IMR-90 (cell line): Measurements from ENCODE around the gene YEATS4. TPM values are rescaled to one million over a fixed set of nuclear protein-coding genes. Genes with fewer than 3 reads are reported as not detected.

Source experiments
- ATAC-seq: fragments of 200-7000 bp; cut with Tn5 transposase; 2 replicates; pipeline ENCODE4 v1.9.1; 2020; ENCODE audit warnings: low read depth, mild to moderate bottlenecking, moderate library complexity
- BruUV-seq: library from RNA; stranded (reverse); fragments of 400-500 nt; replicated peaks from 2 replicates; lab custom pipeline; 2021; lab: Mats Ljungman, UMichigan
- CTCF ChIA-PET: fragments of 300-600 bp; formaldehyde crosslinking; extraction: SDS; loops from one replicate; lab custom pipeline; 2021; ENCODE audit warnings: antibody characterized with exemption; lab: Yijun Ruan, JAX
- POLR2A ChIA-PET: fragments of 300-600 bp; sonication (Branson Sonifier 250); formaldehyde crosslinking; loops from one replicate; lab custom pipeline; 2022; ENCODE audit warnings: antibody characterized with exemption; ENCODE audit not compliant: unreplicated experiment; lab: Charles Lee
- DNase-seq: peaks from one replicate; pipeline ENCODE4 v3.0.0; 2013
- H2AFZ ChIP-seq: replicated peaks from 2 replicates; pipeline ENCODE3; 2013; ENCODE audit warnings: low read length, mild to moderate bottlenecking; ENCODE audit not compliant: poor library complexity
- H2AK5ac ChIP-seq: 2 replicates; pipeline ENCODE4 v1.6.1; 2013; ENCODE audit warnings: low read depth, low read length, inconsistent platforms
- H2AK9ac ChIP-seq: replicated peaks from 2 replicates; pipeline ENCODE3; 2013; ENCODE audit warnings: mild to moderate bottlenecking, low read depth, low read length, moderate library complexity; ENCODE audit not compliant: poor library complexity
- H2BK120ac ChIP-seq: 2 replicates; pipeline ENCODE4 v1.6.1; 2013; ENCODE audit warnings: low read depth, low read length, inconsistent platforms
- H2BK15ac ChIP-seq: 3 replicates; pipeline ENCODE4 v1.6.1; 2013; ENCODE audit warnings: low read depth, low read length, inconsistent platforms
- H2BK20ac ChIP-seq: 2 replicates; pipeline ENCODE4 v1.6.1; 2013; ENCODE audit warnings: low read depth, mild to moderate bottlenecking, inconsistent platforms, low read length, moderate library complexity
- H2BK5ac ChIP-seq: 2 replicates; pipeline ENCODE4 v1.6.1; 2013; ENCODE audit warnings: mild to moderate bottlenecking, low read depth, low read length, inconsistent platforms; ENCODE audit not compliant: poor library complexity, severe bottlenecking
- H3K14ac ChIP-seq: replicated peaks from 2 replicates; pipeline ENCODE4 v1.6.1; 2013; ENCODE audit warnings: low read depth, low read length, inconsistent platforms
- H3K18ac ChIP-seq: 2 replicates; pipeline ENCODE4 v1.6.1; 2013; ENCODE audit warnings: low read depth, low read length, control low read depth
- H3K23ac ChIP-seq: 2 replicates; pipeline ENCODE4 v1.6.1; 2013; ENCODE audit warnings: low read depth, low read length, inconsistent platforms
- H3K27ac ChIP-seq: 2 replicates; pipeline ENCODE4 v1.5.1; 2013; ENCODE audit warnings: mild to moderate bottlenecking, control low read depth, low read length; ENCODE audit not compliant: insufficient read depth
- H3K27me3 ChIP-seq: 2 replicates; pipeline ENCODE4 v1.6.1; 2013; ENCODE audit warnings: low read length; ENCODE audit not compliant: control insufficient read depth, insufficient read depth
- H3K36me3 ChIP-seq: 2 replicates; pipeline ENCODE4 v1.6.1; 2013; ENCODE audit warnings: low read length, mixed read lengths; ENCODE audit not compliant: control insufficient read depth, insufficient read depth
- H3K4ac ChIP-seq: 2 replicates; pipeline ENCODE4 v1.6.1; 2013; ENCODE audit warnings: low read depth, low read length, inconsistent platforms
- H3K4me1 ChIP-seq: 2 replicates; pipeline ENCODE4 v1.6.1; 2013; ENCODE audit warnings: low read length, mixed read lengths; ENCODE audit not compliant: control insufficient read depth, insufficient read depth
- H3K4me2 ChIP-seq: 2 replicates; pipeline ENCODE4 v1.6.1; 2013; ENCODE audit warnings: low read depth, mild to moderate bottlenecking, control low read depth, low read length, moderate library complexity
- H3K4me3 ChIP-seq: 2 replicates; pipeline ENCODE4 v1.5.1; 2013; ENCODE audit warnings: low read depth, mild to moderate bottlenecking, control low read depth, low read length, moderate library complexity; ENCODE audit not compliant: insufficient read depth
- H3K56ac ChIP-seq: 2 replicates; pipeline ENCODE4 v1.6.1; 2013; ENCODE audit warnings: low read length, inconsistent platforms; ENCODE audit not compliant: insufficient read depth; ENCODE audit errors: extremely low read depth
- H3K79me1 ChIP-seq, 2 experiments: 2 replicates each; pipeline ENCODE4 v1.6.1; 2013; ENCODE audit warnings: low read length in 2 of 2, inconsistent platforms in 1 of 2, low read depth in 1 of 2
- H3K9ac ChIP-seq: 2 replicates; pipeline ENCODE4 v1.6.1; 2013; ENCODE audit warnings: low read depth, low read length, control low read depth
- H3K9me1 ChIP-seq: 2 replicates; pipeline ENCODE4 v1.6.1; 2013; ENCODE audit warnings: low read length, inconsistent platforms; ENCODE audit not compliant: insufficient read depth
- H3K9me3 ChIP-seq: 2 replicates; pipeline ENCODE4 v1.6.1; 2013; ENCODE audit warnings: low read length; ENCODE audit not compliant: control insufficient read depth, insufficient read depth
- H4K20me1 ChIP-seq: 2 replicates; pipeline ENCODE4 v1.6.1; 2013; ENCODE audit warnings: low read length, inconsistent platforms; ENCODE audit not compliant: insufficient read depth
- H4K5ac ChIP-seq: 2 replicates; pipeline ENCODE4 v1.6.1; 2013; ENCODE audit warnings: mild to moderate bottlenecking, low read depth, low read length, control low read depth
- H4K8ac ChIP-seq, 2 experiments: 2 replicates each; pipeline ENCODE4 v1.6.1; 2013; ENCODE audit warnings: low read depth in 2 of 2, low read length in 2 of 2, control low read depth in 1 of 2, inconsistent platforms in 1 of 2
- H4K91ac ChIP-seq: 2 replicates; pipeline ENCODE4 v1.6.1; 2013; ENCODE audit warnings: low read depth, low read length, inconsistent platforms; ENCODE audit not compliant: insufficient read depth
- BHLHE40 ChIP-seq: fragments of 150-350 bp; IDR thresholded peaks from 2 replicates; pipeline ENCODE4 v1.6.1; 2016; ENCODE audit warnings: mild to moderate bottlenecking, low read depth, low read length
- CEBPB ChIP-seq: IDR thresholded peaks from 2 replicates; pipeline ENCODE4 v1.6.1; 2012; ENCODE audit warnings: low read depth, low read length, improper control_type of control experiment
- CHD1 ChIP-seq: IDR thresholded peaks from 2 replicates; pipeline ENCODE4 v1.6.1; 2012; ENCODE audit warnings: low read depth, low read length, improper control_type of control experiment
- ELK1 ChIP-seq: fragments of 150-350 bp; IDR thresholded peaks from 2 replicates; pipeline ENCODE4 v1.6.1; 2016; ENCODE audit warnings: low read depth, mild to moderate bottlenecking, low read length, moderate library complexity, borderline replicate concordance
- FOS ChIP-seq: fragments of 150-350 bp; IDR thresholded peaks from 2 replicates; pipeline ENCODE4 v1.6.1; 2016; ENCODE audit warnings: low read depth, low read length
- MAFK ChIP-seq: IDR thresholded peaks from 2 replicates; pipeline ENCODE4 v1.6.1; 2012; ENCODE audit warnings: low read depth, low read length, improper control_type of control experiment
- MAZ ChIP-seq: IDR thresholded peaks from 2 replicates; pipeline ENCODE4 v1.6.1; 2012; ENCODE audit warnings: low read depth, mild to moderate bottlenecking, low read length, improper control_type of control experiment, moderate library complexity, borderline replicate concordance
- MXI1 ChIP-seq: IDR thresholded peaks from 2 replicates; pipeline ENCODE4 v1.6.1; 2012; ENCODE audit warnings: low read depth, mild to moderate bottlenecking, low read length, moderate library complexity, borderline replicate concordance
- NFE2L2 ChIP-seq: fragments of 150-350 bp; IDR thresholded peaks from 2 replicates; pipeline ENCODE4 v1.6.1; 2016; ENCODE audit warnings: low read depth, mild to moderate bottlenecking, low read length
- POLR2A ChIP-seq: IDR thresholded peaks from 2 replicates; pipeline ENCODE4 v1.6.1; 2012; ENCODE audit warnings: mild to moderate bottlenecking, low read depth, low read length
- RAD21 ChIP-seq: IDR thresholded peaks from 2 replicates; pipeline ENCODE4 v1.6.1; 2012; ENCODE audit warnings: low read length, improper control_type of control experiment
- RCOR1 ChIP-seq: IDR thresholded peaks from 2 replicates; pipeline ENCODE4 v1.6.1; 2012; ENCODE audit warnings: mild to moderate bottlenecking, low read length, improper control_type of control experiment; ENCODE audit not compliant: insufficient replicate concordance
- RFX5 ChIP-seq: IDR thresholded peaks from 2 replicates; pipeline ENCODE4 v1.8.0; 2012; ENCODE audit warnings: low read depth, mild to moderate bottlenecking, low read length, moderate library complexity
- SMC3 ChIP-seq: fragments of 150-350 bp; IDR thresholded peaks from 2 replicates; pipeline ENCODE4 v1.6.1; 2016; ENCODE audit warnings: low read depth, mild to moderate bottlenecking, antibody characterized with exemption, low read length, moderate library complexity
- USF2 ChIP-seq: fragments of 150-350 bp; IDR thresholded peaks from 2 replicates; pipeline ENCODE4 v1.6.1; 2017; ENCODE audit warnings: mild to moderate bottlenecking, antibody characterized with exemption, low read length, low read depth
- WGBS, 2 experiments: methylation state at CpG; one replicate each; pipeline versions ENCODE4 v1.1.5 to v1.1.7; 2013; ENCODE audit warnings: missing lambda C conversion rate in 2 of 2; ENCODE audit not compliant: insufficient read length in 1 of 2; ENCODE audit errors: extremely low coverage in 2 of 2; 5-methylcytosine and 5-hydroxymethylcytosine counted together
- dilution Hi-C: fragments of 300-500 bp; cut with HindIII; formaldehyde crosslinking; loops from one replicate; pipeline ENCODE4 v1.14.3; 2018; ENCODE audit warnings: low sequenced_read_pairs; ENCODE audit not compliant: unreplicated experiment
- in situ Hi-C: fragments of 300-500 bp; cut with MboI; formaldehyde crosslinking; loops from 3 replicates; pipeline ENCODE4 v1.14.3; 2019; ENCODE audit warnings: low sequenced_read_pairs, inconsistent platforms, mixed read lengths
- intact Hi-C: fragments of 100-400 bp; cut with micrococcal nuclease; formaldehyde crosslinking; loops from 2 replicates; pipeline ENCODE4 v1.10.0; 2022
- polyA plus RNA-seq, 3 experiments: library from polyadenylated mRNA; depleted of rRNA; stranded (reverse); fragments of >200 nt; gene quantifications; 2 replicates each; pipeline ENCODE4 v1.2.3, GENCODE V29; 2012; ENCODE audit warnings: low replicate concordance in 1 of 3
- total RNA-seq: library from RNA; depleted of rRNA; stranded (reverse); fragments of >200 nt; gene quantifications from 2 replicates; pipeline ENCODE4 v1.2.3, GENCODE V29; 2012

Gene YEATS4
- total and polyA plus RNA-seq, 2 of the 4 experiments (the other 2 are of a cell fraction), result 6.9 to 15.1 TPM

DNA sequence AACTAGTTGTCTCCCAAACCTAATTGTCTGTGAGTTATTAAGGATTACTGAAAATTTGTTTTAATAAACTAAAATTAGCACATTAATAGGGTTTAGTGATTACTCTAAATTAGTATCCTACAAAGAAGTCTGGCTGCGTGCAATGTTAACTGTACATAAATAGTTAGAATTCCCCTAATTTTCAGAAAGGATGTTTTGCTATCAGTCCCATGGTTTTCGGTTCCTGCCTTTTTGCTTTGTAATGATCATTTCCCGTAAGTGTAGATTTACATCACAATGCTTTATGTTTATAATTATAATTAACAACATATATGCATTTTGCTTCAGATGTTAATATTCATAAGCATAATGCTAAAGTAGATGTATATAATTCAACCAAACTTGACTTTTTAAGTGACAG, 31.1 kb upstream of the YEATS4 start:
- in situ Hi-C loops (loop anchor here (25.0 kb wide), 1 partner anchor 409 kb away; the partner anchor contains the start of gene RAB3IP), intact Hi-C loops (no loop called here), dilution Hi-C loops (no loop called here)
- DNase-seq, result no peak
- H4K91ac ChIP-seq, result no peak overlapping the region
- WGBS, 2 experiments, result no CpG with 5 or more reads among the region's 3 CpGs
- no peak overlapping the region for H2AFZ ChIP-seq
- no peak overlapping the region for H3K4me3 ChIP-seq
- no peak overlapping the region for H3K23ac ChIP-seq
- H3K27me3 ChIP-seq, result peaks cover 33% of the 10 kb centered on the region
- BruUV-seq, result no TSS peak
- H3K18ac ChIP-seq, result no peak overlapping the region
- no peaks in the 10 kb centered on the region for H3K36me3 ChIP-seq
- H3K27ac ChIP-seq, result no peak overlapping the region
- H3K14ac ChIP-seq, result no peak overlapping the region
- no peak overlapping the region for H3K9ac ChIP-seq
- H2BK15ac ChIP-seq, result no peak overlapping the region
- no peak overlapping the region for H3K4ac ChIP-seq
- no peaks in the 10 kb centered on the region for H3K79me1 ChIP-seq
- no peak for TF ChIP-seq FOS
- TF ChIP-seq POLR2A, result no peak
- TF ChIP-seq MAZ, result no peak
- no peak for TF ChIP-seq SMC3
- no peak for TF ChIP-seq CHD1
- TF ChIP-seq RAD21, result no peak
- TF ChIP-seq RCOR1, result no peak
- TF ChIP-seq MAFK, result no peak
- TF ChIP-seq RFX5, result no peak
- TF ChIP-seq USF2, result no peak
- no peak for TF ChIP-seq NFE2L2
- TF ChIP-seq BHLHE40, result no peak
- no peak for TF ChIP-seq MXI1
- TF ChIP-seq ELK1, result no peak
- no peak for TF ChIP-seq CEBPB
- H3K4me1 ChIP-seq, result 0 out of 2 replicates have a peak, but pooled peaks cover 2% of the 10 kb centered on the region
- H4K20me1 ChIP-seq, result no peaks in the 10 kb centered on the region
- H2BK20ac ChIP-seq, result no peak overlapping the region
- H2BK5ac ChIP-seq, result no peak overlapping the region
- no peaks in the 10 kb centered on the region for H3K9me3 ChIP-seq
- H2AK5ac ChIP-seq, result no peak overlapping the region
- H3K56ac ChIP-seq, result no peak overlapping the region
- H3K9me1 ChIP-seq, result no peaks in the 10 kb centered on the region
- H2BK120ac ChIP-seq, result no peak overlapping the region
- H4K8ac ChIP-seq, result no peak overlapping the region
- H4K5ac ChIP-seq, result no peak overlapping the region
- no peak overlapping the region for H3K4me2 ChIP-seq
- POLR2A ChIA-PET, result no interaction called here
- H2AK9ac ChIP-seq, result no peak overlapping the region
- CTCF ChIA-PET, result no interaction called here
- ATAC-seq, result no peak
